T-helper 1 cell treated with Interleukin-12 subunit alpha and Interleukin-12 subunit beta and Interleukin-4 antibody, amounts not matched to agents 30 ng/mL and 1 ng/mL, for 36 hours (primary cell): ENCODE data around the gene COX6B2. TPM values are rescaled to one million over a fixed set of nuclear protein-coding genes. Genes with fewer than 3 reads are reported as not detected.

Experiments used
- intact Hi-C: fragments of 100-400 bp; cut with micrococcal nuclease; formaldehyde crosslinking; loops from one replicate; pipeline ENCODE4 v1.15.1; 2024
- total RNA-seq: library from RNA; stranded (reverse); gene quantifications from 2 replicates; pipeline ENCODE4 v1.2.3, GENCODE V29; 2022

Gene COX6B2
- total RNA-seq, 1 donor from 2014 or later: 0.51 TPM

DNA sequence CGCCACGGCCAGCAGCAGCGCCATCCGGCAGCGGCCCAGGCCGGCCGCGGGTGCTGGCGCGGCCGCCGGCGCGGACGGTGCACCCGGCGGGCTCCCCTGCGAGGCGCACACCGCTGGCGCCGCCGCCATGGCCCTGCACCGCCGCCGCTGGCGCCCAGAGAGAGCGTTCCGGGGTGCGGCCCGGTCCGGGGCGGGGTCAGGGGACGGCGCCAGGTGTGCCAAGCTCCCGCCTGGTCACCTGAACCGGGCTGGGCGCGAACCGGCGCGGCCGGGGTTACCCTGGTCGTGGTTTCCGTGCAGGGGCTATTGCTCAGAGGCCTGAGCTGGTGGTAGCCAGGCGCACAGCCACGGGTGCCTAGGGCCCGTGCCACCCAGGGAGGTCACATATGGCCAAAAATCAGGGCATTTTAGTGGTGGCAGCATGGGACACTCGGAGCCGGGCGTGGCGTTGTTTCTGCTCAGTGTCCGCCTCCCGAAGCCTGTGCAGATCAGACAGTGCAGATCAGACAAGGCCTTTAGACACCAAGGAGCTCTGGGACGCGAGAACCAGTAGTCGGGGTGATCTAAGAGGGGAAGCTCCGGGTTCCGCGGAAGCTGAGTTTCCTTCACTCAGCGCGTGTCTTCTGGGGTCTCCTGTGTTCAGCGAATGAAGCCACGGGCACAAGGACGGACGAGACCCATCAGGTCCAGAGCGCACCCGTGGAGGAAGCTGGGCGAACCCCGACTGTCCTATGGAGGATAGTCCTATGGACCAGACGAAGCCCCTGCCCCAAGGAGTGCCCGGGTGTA, 29.8 kb upstream of the COX6B2 start, which contains the start of gene TMEM238:
Gene TMEM238, minus strand, starts transcription at position 162 of the 789 bp plus-strand sequence. Its CDS starts 33 bp downstream, at position 129.
- intact Hi-C loops: loop anchor here (10.0 kb wide), 1 partner anchor 920 kb away; the partner anchor contains the start of gene LENG9

- intact Hi-C loops: loop anchor here (1.0 to 10.0 kb wide), 2 partner anchors 91 to 919 kb away; partner anchors contain the start of gene LENG9
Observed at GRCh38 chr19:55383279-55384130, 29.0 kb upstream of the COX6B2 start.

DNA sequence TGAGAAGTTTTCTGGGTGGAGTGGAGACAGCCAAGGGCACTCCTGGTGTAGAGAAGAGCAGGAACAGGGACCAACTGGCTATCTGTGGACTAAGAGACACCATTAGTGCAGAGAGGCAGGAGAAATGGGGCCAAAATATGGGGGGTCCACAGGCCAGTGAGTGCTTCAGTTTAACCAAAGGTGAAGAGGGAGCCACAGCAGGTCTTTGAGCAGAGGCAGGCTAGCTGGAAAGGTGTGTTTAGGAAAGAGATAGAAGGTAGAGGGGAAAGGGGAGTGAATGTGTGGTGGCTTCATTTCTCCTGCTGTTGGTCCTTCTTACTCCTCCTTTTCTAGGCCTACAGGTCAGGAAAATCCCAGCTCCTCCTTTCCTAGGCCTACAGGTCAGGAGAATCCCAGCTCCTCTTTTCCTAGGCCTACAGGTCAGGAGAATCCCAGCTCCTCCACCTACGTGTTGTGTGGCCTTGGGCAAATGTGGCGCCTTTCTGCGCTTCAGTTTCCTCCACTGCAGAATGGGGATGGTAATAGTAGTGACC, 28.1 kb upstream of the COX6B2 start:
- intact Hi-C loops: loop anchor here (1.0 to 10.0 kb wide), 2 partner anchors 90 to 918 kb away; partner anchors contain the start of gene LENG9

DNA sequence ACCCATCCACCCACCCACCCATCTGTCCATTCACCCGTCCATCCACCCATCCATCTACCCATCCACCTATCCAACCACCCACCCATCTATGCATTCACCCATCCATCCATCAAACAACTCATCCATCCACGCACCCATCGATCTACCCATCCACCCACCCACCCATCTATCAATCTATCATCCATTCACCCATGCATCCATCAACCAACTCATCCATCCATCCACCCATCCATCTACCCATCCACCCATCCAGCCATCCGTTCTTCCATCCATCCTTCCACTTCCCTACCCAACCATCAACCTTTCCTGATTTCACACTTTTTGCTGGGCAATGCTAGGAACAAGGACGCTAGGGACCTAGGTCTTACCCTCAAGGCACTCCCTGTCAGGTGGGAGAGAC, 27.5 kb upstream of the COX6B2 start:
- intact Hi-C loops: loop anchor here (10.0 kb wide), 1 partner anchor 917 kb away; the partner anchor contains the start of gene LENG9

DNA sequence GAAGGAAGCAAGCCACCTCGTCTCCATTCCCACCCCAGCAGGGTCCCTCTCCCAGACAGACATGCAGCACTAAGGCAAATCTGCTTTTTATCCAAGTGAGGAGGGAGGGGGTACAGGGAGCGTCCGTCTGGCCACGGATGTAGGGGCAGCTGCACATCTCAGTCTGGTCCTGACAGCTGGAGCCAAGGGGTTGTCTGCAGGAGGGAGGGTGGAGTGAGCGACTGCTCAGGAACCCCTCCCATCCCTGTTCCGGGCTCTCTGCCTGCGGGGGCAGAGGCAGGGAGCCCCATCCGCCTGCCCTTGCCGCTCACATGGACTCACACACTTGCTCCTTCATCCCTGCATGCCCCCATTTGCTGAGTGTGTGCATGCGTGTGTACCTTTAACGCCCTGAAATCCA, 24.7 kb upstream of the COX6B2 start:
- intact Hi-C loops: no loop called here

DNA sequence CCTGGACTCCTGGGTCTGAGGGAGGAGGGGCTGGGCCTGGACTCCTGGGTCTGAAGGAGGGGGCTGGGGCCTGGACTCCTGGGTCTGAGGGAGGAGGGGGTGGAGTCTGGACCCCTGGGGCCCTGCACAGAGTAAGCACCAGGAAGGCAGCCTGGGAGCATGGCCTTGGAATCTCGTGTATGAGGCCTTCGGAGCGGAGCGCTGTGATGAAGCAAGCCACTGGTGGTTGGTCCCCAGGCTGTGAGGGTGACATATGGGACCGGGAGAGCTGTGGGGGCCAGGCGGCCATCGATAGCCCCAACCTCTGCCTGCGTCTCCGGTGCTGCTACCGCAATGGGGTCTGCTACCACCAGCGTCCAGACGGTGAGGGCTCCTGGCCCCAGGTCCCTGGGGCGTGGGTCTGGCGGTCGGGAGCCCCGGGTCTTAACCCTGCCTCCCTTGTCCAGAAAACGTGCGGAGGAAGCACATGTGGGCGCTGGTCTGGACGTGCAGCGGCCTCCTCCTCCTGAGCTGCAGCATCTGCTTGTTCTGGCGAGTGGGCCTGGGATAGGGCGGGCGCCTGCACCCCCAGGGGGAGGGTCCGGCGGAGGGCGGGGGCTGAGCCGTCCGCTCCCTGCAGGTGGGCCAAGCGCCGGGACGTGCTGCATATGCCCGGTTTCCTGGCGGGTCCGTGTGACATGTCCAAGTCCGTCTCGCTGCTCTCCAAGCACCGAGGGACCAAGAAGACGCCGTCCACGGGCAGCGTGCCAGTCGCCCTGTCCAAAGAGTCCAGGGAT, 23.0 kb upstream of the COX6B2 start:
- intact Hi-C loops: no loop called here

- intact Hi-C loops: no loop called here
Observed at GRCh38 chr19:55376241-55376933, 21.9 kb upstream of the COX6B2 start, which contains the start of gene TMEM190. Gene TMEM190 (plus strand): TSS chr19:55376826. CDS start chr19:55376854, 28 bp downstream.

DNA sequence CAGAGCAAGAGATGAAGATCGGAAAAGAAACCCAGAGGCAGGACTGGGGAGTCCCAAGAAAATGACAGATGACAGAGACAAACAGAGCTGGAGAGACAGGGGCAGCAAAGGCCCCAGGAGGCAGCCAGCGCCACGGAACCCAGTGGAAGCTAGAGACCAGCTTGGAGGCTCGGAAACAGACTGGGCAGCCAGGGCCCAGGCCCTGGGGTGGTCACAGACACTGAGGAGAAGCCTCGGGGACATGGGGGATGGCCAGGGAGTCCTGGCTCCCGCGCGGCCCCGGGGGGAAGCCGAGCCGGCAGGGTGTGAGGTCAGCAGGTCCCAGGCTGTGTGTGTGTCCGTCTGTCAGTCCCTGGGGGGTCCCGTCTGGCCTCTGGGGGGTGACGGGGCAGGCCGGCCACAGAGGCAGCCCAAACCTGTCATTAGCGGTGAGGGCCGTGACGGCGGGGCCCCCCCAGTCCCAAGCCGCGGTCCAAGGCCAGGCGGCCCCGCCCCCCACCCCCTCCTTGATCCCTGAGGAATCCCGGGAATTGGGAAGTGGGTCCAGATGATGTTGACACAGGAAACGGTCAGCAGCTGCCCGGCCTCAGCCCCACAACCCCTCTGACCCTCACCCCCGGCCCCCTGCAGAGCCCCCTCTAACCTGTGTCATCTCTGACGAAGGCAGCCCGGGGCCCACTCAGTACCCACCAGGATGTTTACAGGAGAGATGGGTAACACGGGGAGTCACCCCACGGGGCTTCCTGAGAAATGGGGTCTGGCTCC, 19.7 kb upstream of the COX6B2 start:
- intact Hi-C loops: no loop called here

GRCh38 chr19:55373306-55373992, 18.9 kb upstream of the COX6B2 start:
- intact Hi-C loops: no loop called here

DNA sequence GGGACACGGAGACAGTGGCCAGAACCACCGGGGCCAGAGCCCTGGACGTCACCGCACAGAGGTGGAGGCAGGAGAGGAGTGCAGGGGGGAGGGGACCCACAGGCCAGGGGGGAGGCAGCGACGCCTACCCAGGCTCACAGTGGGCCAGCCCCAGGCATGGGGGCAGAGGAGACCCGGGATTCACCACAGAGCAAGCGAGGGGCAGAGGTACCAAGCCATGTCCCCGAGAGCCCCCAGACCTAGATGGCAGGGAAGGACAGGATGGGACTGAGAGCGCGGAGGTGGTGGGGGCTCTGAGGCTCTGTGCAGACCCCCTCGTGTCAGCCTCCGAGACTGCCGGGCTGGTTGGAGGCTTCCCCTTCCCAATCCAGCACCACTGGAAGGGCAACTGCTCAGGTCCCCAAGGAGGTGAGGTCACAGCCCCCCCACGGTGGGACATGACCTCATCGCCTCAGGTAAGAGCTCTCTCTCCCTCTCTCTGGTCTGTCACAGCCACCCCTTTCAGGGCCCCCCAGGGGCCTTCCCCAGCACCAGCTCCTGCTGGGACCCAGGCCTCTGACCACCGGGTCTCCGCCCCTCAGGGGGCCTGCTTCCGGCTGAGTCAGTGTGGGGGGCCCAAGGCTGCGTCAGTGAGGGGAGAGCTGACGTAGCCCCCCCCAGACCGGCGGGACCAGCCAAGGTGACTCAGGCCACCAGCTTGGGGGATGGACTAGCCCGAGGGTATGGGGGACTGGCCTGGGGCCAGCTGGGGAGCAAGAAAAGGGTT, 18.0 kb upstream of the COX6B2 start:
- intact Hi-C loops: no loop called here

- intact Hi-C loops: no loop called here
Observed at GRCh38 chr19:55370305-55370988, 15.9 kb upstream of the COX6B2 start, which contains the start of gene IL11. Gene IL11 (minus strand): TSS chr19:55370463. CDS start chr19:55370310, 153 bp downstream.

DNA sequence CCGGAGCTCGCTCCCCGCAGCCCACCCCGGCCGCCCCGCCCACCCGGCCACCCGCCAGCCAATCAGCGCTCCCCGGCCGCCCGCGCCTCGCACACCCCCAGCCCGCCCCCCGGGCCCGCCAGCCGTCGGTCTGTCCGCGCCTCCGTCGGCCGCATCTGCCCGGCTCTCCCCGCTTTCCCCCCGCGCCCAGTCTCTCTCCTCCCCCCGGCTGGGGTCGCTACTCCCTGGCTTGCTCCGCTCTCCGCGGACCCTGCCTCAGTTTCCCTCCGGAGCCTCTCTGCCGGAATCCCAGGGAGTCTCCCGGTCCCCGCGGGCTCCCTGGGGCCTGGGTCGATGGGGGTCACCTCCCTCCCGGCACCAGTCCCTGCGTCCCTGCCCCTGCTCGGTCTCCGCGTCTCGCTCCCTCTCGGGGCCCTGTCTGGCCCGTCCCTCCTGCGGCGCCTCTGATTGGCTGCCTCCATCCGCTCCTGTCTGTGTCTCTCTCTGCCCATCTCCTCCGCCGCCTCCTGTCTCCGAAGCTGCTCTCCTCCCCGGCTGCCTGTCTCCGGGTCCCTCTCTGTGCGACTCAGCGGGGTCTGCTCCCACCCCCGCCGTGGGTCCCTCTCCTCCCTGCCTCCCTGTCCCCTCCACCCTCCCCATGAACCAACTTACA, 15.3 kb upstream of the COX6B2 start:
- intact Hi-C loops: no loop called here

GRCh38 chr19:55368701-55369563, 14.4 kb upstream of the COX6B2 start:
- intact Hi-C loops: no loop called here

DNA sequence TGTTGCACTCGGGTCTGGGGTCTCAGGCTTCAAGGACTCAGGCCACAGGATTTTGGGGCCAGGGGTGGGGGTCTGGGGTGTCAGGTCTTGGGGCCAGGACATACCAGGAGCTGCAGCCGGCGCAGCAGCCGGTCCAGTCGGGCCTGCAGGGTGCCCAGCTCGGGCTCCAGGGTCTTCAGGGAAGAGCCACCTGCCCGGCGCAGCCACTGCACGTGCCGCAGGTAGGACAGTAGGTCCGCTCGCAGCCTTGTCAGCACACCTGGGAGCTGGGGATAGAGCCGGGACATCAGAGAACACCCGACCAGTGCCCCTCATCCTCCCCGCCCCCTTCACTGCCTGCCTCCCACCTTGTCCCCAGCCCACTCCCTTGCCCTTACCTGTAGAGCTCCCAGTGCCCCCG, 13.6 kb upstream of the COX6B2 start:
- intact Hi-C loops: no loop called here

DNA sequence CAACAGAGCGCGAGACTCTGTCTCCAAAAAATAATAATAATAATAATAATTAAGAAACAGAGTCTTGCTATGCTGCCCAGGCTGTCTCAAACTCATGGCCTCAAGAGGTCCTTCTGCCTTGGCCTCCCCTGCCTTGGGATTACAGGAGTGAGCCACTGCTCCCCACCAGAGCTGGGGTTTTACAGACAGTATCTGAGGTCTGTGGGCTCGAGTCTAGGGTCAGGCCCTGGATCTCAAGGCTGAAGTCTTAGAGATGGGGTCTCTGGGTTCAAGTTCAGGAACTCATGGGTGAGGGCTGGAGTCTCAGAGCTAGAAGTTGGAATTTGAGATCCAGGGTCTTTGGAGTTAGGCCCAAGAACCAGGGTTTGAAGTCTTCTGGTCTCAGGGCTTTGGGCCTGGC, 12.3 kb upstream of the COX6B2 start:
- intact Hi-C loops: no loop called here

GRCh38 chr19:55365964-55366363, 11.4 kb upstream of the COX6B2 start:
- intact Hi-C loops: no loop called here
